ENCODE data around the gene COL12A1.

- TF ChIP-seq CTCF (IDR thresholded peaks at IDR 0.05) (peak; percentile 11 to 81 (median 56)), POLR2A (IDR thresholded peaks at IDR 0.05) (no peak)
These were observed 24.9 kb upstream of the COL12A1 start for GRCh38 chr6:75230484-75231325.

All from Peyer's patch (tissue), 4 donors.